ENCODE data around the gene GPR183.
A peak's percentile ranks its signal among the peaks of the same experiment; 100 is the strongest.

GPR183 gene

DNA sequence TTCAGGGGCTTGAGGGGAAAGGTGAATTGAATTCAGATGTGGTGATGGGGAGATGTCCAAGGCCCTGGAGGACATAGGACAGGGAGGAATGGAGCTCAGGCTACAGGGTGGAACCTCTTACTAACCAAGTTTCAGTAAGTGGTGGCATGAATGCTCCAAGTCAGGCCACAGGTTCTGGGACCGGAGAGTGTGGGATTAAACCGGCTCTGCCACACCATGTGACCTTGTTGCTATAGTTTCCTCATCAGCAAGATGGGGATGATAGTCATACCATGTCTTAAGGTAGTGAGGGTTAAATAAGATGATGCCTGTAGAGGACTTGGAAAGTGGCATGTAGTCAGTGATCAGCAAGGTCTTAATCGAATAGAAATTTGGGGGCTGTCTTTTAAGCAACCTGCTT lies 16.3 kb downstream of the GPR183 start:
- DNase-seq: no peak

DNA sequence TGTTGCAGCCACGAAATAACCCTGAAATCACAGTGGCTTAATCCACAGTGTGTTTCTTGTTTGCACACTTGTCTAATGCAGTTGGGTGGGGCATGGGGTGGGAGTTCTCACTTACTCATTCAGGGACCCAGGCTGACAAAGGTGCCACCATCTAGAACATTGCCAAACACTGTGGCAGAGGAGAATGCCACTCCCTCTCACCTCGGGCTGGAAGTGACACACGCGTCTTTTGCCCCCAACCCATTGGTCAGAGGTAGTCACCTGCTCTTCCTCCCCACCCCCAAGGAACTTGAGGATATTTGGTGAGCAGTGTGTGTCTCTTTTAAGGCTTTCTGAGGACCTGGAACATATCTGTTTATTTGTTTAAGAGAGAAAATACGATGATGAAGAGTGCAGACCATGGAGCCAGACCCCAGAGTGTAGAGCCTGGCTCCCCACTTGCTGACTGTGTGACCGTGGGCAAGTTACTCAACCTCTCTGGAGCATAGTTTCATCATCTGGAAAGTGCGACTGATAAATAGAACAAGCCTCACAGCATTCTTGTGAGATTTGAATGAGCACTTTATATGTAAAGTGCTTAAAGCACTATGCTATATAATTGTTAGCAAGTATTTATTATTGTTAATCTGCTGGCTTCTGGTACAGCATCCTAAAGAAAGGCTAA lies 17.4 kb downstream of the GPR183 start:
- DNase-seq: peak; percentile 57

DNA sequence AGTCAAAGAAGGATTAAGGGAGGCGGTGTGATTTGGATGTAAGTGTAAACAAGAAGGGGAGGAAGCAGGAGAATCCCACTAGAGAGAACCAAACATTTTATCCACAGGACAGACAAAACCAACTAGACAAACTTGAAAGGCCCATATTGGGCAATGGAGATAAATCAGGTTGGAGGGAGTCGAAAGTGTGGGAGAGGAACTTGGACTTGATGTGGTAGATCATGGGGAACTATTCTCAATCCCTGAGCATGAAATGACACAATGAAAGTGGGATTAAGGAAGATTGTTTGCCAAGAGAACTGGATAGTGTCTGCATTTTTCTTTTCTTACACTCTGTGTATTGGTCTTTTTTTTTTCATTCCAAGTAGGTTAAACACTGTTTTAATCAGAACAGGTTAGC lies 17.9 kb downstream of the GPR183 start:
- DNase-seq: no peak

DNA sequence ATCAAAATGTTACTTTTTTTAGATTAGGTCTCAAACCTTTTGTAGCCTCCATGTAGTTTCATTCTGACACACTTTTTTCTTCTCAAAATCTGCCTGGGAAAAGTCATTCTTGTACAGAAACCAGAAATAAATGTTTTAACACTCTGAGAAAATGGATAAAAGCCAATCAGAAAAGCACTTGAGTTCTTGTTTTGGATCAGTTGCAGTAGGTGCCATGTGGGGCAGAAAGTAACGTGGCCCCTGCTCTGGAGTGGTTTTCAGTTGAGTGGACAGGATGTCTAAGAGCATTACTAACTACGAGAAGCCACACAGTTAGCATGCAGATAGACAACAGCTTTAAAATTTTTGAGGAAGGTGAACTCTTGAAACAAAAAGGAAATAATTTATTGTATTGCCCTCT lies 19.1 kb downstream of the GPR183 start:
- DNase-seq: peak; percentile 53

DNA sequence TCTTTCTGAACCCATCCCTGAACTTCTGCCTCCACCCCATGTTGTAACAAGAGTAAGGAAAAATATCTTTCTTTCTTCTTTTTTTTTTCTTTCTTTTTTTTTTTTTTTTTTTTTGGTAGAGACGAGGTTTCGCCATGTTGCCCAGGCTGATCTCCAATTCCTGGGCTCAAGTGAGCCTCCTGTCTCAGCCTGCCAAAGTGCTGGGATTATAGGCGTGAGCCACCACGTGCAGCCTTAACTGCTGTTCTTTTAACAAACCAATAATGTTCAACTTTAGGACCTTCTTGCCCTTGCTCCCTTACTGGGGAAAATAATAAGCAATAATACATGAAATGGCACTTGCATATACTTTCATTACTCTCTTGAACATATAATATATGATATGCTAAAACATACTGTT lies 19.6 kb downstream of the GPR183 start:
- DNase-seq: no peak

DNA sequence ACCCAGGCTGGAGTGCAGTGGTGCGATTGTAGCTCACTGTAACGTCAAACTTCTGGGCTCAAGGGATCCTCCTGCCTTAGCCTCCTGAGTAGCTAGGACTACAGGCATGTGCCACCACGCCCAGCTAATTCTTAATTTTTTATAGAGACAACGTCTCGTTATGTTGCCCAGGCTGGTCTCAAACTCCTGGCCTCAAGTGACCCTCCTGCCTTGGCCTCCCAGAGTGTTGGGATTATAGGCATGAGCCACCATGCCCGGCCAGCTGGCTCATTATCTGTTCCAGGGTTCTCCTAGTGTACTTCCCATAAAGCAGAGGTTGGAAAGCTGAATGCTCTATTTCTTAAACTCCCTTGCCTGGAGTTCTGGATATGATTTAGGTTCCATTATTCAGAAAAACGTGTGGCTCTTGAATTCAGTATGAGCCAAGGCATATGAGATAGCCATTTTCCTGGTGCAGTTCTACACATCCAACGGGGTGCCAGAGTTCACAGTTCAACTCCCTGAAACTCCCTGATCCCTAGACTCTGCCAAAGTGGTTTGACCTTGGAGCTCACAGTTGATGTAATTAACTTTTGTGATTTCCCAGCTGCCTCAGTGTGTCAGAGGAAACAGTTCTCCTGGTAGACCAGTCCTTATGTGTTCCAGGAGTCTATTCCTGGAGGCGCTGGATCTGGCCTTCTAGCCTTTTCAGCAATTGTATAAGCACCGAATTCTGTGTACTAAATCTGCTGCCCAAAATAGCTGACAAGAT lies 21.6 kb downstream of the GPR183 start:
- no peak for DNase-seq

DNA sequence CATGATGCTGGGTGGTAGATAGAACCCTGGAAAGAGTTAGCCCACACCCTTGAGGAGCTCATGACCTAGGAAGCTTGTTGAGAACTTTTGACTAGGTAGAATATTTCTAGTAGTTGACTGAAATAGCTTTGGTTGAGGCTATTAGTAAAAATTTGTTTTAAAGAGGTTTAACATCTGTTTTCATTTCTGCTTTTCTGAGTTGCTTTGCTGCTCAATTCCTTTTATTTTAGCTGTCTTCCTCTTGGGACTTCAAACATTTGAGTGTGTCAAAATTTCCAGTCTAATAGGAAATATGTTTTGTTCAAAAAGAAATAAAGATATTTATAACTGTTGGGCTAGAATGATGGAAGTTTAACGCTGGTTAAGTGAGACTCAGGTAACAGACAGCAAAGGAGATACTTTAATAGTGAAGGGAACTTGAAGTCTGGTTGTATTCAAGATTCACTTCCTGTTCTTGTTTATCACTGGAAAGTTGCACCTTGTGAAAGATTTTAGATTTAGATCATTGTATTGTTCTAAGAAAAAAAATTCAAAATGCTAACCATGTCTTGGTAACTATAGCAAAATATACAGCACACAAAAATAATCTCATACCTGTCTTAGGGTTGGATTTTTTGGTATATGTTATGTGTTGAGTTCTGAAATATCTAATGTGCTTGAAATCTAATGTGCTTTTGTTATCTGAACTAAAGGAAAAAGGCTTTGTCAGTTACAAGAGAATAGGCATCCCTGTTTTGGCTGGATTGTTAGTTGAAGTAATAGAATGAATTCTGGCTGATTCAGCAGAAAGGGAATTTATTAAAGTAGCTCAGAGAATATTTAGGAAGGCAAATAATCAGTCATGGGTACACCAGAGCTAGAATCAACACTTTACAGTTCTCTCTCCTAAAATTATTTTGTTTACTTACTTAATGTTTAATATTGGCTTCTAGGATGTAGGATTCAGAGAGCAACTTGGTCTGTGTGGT lies 24.7 kb downstream of the GPR183 start:
- DNase-seq: no peak

DNA sequence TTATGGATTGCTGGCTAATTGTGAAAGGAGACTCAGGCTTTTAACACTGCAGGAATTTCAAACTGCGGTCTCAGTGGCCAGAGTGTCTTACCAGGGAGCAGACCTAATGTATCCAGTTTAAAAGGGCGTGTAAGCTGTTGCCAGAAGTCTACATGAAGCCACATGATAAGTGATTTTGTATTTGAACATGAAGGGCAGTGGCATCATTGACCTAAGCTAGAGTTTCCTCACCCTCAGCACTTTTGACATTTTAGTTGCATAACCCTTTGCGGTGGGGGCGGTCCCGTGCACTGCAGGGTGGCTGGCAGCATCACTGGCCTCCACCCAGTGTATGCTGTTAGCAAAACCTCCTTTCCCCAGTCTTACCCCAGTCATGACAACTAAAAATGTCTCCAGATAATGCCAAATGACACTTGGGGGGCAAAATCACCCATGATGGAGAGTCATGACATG lies 25.4 kb downstream of the GPR183 start:
- DNase-seq: peak; percentile 33

DNA sequence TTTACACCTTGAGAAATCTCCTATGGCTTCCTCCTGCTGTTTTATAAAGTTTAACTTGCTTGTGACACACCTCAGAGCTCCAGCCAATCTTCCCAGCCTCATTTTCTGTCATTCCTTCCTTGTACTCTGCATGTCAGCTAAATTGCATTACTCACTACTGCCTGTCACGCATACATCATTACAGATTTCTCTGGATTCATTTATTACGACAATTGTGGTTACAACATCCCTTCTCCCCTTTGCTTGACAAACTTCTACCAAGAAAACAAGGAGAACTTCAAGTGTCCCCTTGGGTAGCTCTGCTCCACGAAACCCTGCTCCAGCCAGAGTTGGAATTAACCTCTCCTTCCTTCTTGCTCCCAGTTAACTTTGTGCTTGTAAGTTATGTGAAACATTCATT lies 27.0 kb downstream of the GPR183 start:
- DNase-seq: no peak

DNA sequence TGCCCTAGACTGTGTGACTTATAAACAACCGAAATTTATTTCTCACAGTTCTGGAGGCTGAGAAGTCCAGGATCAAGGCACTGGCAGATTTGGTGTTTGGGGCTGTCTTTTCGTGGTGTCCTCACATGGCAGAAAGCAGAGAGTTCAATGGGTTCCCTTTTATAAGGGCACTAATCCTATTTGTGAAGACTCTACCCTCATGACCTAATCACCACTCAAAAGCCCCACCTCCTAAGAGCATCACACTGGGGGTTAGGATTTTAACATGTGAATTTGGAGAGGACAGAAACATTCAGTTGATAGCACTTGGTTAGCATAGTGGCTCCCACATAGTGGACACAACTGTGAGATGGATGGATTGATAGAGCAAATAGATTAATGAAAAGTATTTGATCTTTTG lies 27.6 kb downstream of the GPR183 start:
- no peak for DNase-seq

DNA sequence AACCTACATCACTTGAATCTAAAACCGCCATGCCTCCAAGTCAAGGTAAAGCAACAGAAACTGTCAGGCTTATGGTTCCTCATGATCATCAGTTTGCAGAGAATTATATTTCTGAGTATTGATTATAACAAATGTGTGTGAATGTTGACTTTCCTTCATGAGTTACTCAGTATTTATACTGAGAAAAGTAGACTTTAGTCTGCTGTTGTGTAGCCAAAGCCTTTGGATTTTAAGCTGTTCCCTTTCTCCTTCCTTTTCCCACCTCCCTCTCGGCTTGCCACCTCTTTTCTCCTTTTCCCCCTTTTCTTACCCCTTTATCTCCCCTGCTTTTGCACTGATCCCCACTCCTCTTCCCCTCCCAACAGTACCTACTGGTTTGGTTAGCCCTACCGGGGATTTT lies 28.4 kb downstream of the GPR183 start:
- no peak for DNase-seq

DNA sequence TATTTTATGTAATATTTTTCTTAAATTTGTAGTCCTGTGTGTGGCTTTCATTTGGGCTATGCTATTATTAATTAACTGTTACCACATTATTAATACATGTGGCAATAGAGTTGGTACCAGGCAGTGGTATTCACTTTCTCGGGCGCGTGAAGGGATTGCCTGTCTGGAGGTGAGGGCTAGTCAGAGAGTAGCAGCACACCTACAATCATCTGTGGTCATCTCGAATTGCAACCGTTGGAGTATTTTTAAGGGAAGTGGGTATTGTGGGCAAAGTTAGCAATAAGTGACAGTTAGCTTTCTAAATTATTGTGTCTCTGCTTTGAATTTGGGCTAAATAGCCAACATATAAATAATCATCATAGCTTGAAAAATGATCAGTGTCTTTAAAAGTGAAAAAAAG lies 29.0 kb downstream of the GPR183 start:
- no peak for DNase-seq

DNA sequence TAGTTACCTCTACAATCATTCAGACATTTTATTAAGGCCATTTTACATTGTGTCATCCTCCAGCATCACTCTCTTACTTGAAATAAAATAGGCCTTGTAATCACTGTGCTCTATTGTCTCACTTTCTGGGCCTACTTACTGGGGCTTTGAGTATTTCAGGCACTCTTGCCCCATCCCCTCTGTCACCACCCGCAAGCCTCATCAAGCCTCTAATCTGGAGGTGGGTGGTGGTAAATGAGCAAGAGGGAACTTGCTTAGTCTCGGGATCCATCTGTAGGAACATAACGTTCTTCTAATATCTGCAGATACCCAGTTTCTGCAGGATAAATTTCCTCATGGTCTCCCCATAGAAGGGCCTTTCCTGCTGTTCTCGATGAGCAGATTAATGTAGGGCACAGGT lies 29.6 kb downstream of the GPR183 start:
- no peak for DNase-seq

DNA sequence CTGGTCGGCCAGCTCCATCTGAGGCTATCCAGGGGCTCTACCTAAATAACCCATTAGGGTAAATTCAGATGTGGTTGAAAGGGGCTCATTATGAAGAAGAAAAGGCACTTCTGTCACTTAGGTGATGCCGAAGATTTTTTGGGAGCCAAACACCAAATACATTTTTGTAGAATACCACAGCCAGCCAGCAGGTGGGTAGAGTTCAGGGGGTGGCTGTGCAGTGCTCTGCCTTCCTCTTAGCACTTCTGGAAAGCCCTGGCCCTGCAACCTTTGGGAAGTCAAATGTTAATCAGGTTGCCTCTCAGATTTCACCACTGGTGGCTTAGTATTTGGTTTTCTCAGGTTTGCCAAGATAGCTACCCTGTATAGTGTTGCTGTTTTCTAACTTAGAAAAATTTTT lies 30.5 kb downstream of the GPR183 start:
- DNase-seq: no peak

DNA sequence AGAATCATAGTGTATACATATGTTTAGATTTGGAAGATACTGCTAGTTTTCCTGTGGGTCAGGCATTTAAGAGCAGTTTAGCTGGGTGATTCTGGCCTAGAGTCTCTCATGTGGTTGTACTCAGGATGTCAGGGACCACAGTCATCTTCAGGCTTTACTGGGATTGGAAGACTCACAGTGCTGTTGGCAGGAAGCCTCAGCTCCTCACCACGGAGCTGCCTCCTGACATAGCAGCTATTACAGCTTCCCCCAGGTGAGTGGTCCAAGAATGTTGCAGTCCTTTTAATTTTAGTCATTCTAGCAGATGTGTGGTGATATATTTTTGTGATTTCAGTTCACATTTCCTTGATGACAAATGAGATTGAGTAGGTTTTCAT lies 32.1 kb downstream of the GPR183 start:
- DNase-seq: peak; percentile 25

DNA sequence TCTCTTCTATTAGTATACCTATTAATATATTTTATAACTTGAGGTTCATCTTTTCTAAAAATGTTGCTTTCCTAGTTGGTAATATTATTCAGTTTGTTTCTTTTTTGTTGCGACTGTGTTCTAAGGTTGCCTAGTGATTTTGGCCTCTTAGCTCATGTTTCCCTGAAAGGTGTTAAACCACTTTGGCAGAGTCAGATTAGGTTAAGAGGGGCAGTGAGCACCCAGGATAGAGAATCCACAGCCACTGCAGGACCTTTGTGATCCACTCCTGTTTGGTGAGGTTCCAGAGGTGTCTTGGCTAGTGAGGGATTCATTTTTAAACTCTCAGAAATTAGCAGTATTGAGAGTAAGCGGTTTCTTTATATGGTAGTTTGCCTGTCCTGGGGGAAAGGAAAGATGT lies 34.1 kb downstream of the GPR183 start:
- DNase-seq: no peak

DNA sequence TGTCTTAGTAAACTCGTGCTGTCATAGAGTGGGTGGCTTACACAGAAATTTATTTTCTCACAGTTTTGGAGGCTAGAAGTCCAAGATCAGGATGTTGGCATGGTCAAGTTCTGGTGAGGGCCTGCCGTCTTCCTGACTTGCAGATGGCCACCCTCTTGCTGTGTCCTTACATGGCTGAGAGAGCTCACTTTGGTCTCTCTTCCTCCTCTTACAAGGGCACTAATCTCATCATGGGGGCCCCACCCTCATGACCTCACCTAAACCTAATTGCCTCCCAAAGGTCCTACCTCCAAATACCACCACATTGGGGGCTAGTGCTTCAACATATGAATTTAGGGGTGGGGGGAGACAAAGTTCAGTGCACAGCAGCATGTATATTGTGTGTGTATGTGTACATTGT lies 34.7 kb downstream of the GPR183 start:
- no peak for DNase-seq

DNA sequence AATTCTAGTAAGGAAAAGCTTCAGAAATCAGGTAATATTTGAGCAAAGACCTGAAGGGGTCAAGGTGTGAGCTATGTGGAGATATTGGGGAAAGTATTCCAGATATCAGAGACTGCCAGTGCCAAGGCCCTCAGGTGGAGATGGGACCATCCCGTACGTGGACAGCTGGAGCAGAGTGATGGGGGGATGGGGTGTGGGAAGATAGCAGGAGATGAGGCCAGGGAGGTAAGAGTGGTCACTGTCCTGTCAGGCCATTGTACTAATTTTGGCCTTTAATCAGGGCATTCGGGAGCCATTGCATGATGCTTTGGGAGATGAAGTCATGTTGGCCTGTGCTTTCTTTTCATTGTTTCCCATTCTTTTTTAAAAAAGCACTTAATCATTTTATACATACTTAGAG lies 36.0 kb downstream of the GPR183 start:
- no peak for DNase-seq

DNA sequence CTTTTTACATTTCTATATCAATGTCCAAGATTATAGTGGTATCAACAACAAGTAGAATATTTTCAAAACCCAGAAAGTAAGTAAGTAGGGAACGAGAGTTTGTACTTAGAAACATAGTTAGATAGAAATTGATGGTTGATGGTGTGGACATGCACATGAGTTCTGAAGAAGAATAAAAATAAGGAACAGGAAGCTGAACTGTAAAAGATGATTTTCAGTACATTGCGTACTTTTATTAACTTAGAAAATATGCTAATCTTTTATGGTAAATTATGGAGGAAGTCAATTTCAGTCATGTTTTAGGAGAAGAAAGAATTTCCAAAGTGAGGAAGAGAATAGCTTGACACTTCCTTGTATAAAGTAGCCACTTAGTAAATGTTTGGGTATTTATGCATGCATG lies 36.7 kb downstream of the GPR183 start:
- no peak for DNase-seq

DNA sequence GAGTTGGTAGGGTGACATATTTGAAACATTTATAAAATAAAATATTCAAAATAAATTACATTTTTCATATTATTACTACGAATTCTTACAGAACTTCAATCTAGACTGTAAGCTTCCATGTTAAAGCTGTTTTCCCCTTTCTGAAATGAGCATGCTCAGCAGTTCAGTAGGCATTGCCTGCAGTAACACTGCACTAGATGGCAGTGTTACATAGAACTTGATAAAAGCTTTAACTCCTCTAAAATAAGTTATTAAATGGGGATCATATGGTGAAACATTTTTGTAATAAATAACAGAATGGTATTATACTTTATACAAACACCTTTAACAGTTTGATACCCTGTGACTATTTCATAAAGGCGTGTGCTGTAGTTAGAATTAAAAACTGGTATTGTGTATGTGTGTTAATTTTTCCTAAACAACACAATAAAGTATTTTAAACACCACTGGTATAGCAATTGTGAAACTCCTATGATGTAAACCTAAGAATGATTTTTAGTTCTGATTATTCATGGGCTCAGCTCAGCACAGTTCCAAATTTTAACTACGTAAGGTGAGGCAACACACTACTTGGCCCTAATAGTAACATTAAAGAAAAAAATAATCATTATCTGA lies 37.5 kb downstream of the GPR183 start:
- no peak for DNase-seq

DNA sequence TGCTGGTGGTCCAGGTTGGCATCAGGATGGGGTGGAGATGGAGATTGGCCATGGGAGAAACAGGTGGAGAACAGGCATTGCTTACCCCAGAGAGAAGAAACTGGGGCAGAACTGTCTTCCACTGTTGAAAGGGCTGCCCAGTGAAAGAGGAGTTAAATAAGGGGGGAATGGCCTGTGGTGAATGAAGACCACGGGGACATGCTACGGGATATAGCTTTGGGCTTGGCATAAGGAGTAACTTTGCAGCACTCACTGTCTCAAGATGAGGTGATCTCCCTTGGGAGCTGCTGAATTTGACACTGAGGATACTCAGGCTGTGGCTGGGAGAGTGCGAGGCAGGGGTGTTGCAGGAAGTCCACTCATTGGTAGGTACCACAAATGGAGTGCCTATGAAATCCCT lies 38.4 kb downstream of the GPR183 start:
- no peak for DNase-seq

DNA sequence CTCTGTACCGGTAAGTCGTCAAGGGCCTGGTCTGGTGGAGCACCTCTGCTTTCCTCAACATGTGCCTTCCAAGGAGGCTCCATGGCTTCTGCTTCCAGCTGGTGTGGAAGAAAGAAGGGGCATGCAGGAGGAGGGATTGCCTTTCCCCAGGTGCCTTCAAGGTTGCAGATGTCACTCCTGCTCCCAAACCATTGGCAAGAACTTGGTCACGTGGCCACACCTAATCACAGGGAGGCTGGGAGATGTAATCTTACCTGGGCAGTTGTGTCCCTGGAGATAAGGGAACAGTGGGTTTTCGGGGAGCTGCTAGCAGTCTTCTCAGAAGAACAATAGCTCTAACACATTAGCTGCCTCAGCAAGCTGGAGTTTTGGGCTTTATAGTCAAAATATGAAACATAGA lies 39.3 kb downstream of the GPR183 start:
- no peak for DNase-seq

DNA sequence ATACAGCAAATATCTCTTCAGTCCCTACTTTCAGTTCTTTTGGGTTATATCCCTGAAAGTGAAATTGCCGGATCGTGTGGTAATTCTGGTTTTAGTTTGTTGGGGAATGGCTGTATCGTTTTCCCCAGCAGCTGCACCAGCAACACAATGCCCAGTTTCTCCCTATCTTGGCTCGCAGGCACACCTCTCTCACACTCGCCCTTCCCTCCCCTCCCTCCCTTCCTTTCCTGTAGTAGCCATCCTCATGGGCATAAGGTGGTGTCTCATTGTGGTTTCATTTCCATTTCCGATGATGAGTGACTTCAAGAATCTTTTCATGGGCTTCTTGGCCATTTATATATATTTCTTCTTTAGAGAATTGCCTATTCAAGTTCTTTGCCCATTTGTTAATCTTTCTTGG lies 40.4 kb downstream of the GPR183 start:
- no peak for DNase-seq

Measured in stimulated activated naive CD4-positive, alpha-beta T cell treated with Interleukin-2 at 50 U/mL for 16 hours (primary cell).